H1 (cell line): ENCODE measurements around the gene DNLZ. TPM values are rescaled to one million over a fixed set of nuclear protein-coding genes. Genes with fewer than 3 reads are reported as not detected.

Source experiments
- CTCF ChIA-PET: fragments of 300-600 bp; sonication (Branson Sonifier 250); formaldehyde crosslinking; loops from one replicate; lab custom pipeline; 2021; ENCODE audit not compliant: partially characterized antibody; lab: Charles Lee
- POLR2A ChIA-PET: fragments of 300-600 bp; sonication (Branson Sonifier 250); formaldehyde crosslinking; loops from one replicate; lab custom pipeline; 2021; ENCODE audit warnings: inconsistent platforms; ENCODE audit not compliant: partially characterized antibody; lab: Charles Lee
- DNase-seq, 2 experiments: peaks; one replicate each; pipeline versions ENCODE4 v3.0.0 to v3.0.0-alpha.2; 2010 to 2022; ENCODE audit warnings: low spot score in 2 of 2, low read depth in 1 of 2, mixed read lengths in 1 of 2
- FAIRE-seq: peaks from 2 replicates; lab custom pipeline; 2011; peaks lifted over from hg19 to GRCh38; lab: Jason Lieb, UNC
- H2AFZ ChIP-seq: 2 replicates; pipeline ENCODE4 v1.8.1; 2012; ENCODE audit warnings: low read length, inconsistent platforms
- H2AK5ac ChIP-seq: 2 replicates; pipeline ENCODE4 v1.6.1; 2013; ENCODE audit warnings: low read depth, low read length
- H2BK120ac ChIP-seq: replicated peaks from 2 replicates; pipeline ENCODE3; 2013; ENCODE audit warnings: low read depth, low read length, inconsistent platforms
- H2BK12ac ChIP-seq: 2 replicates; pipeline ENCODE4 v1.6.1; 2013; ENCODE audit warnings: low read depth, low read length
- H2BK15ac ChIP-seq: 2 replicates; pipeline ENCODE4 v1.6.1; 2013; ENCODE audit warnings: low read length
- H2BK20ac ChIP-seq: 2 replicates; pipeline ENCODE4 v1.6.1; 2013; ENCODE audit warnings: low read length
- H2BK5ac ChIP-seq: 2 replicates; pipeline ENCODE4 v1.6.1; 2013; ENCODE audit warnings: low read depth, low read length
- H3K14ac ChIP-seq: 2 replicates; pipeline ENCODE4 v1.6.1; 2013; ENCODE audit warnings: inconsistent platforms; ENCODE audit not compliant: insufficient read length
- H3K18ac ChIP-seq: 2 replicates; pipeline ENCODE4 v1.6.1; 2013; ENCODE audit warnings: low read length; ENCODE audit errors: extremely low read depth
- H3K23ac ChIP-seq: 2 replicates; pipeline ENCODE4 v1.6.1; 2013; ENCODE audit warnings: inconsistent platforms; ENCODE audit not compliant: insufficient read length
- H3K23me2 ChIP-seq: 2 replicates; pipeline ENCODE4 v1.6.1; 2013; ENCODE audit warnings: low read depth, low read length
- H3K27ac ChIP-seq: 2 replicates; pipeline ENCODE4 v1.6.1; 2011; ENCODE audit warnings: low read depth, low read length, inconsistent platforms
- H3K27me3 ChIP-seq, 4 experiments: replicated peaks in 1 of 4; 1 replicate in 1 of 4; 2 replicates in 3 of 4; pipeline versions ENCODE4 v1.6.1 to v1.8.1; 2011 to 2013; ENCODE audit warnings: low read length in 3 of 4, mild to moderate bottlenecking in 3 of 4, inconsistent platforms in 2 of 4, mixed read lengths in 2 of 4, moderate library complexity in 1 of 4; ENCODE audit not compliant: control insufficient read depth in 3 of 4, insufficient read depth in 3 of 4; ENCODE audit errors: extremely low read depth in 1 of 4
- H3K36me3 ChIP-seq, 4 experiments: 2 replicates each; pipeline versions ENCODE4 v1.6.1 to v1.8.1; 2011 to 2013; ENCODE audit warnings: mild to moderate bottlenecking in 4 of 4, low read length in 3 of 4, moderate library complexity in 2 of 4, control low read depth in 1 of 4, inconsistent platforms in 1 of 4; ENCODE audit not compliant: insufficient read depth in 4 of 4, control insufficient read depth in 2 of 4
- H3K4ac ChIP-seq: replicated peaks from 2 replicates; pipeline ENCODE3; 2013; ENCODE audit warnings: low read length, low read depth, mixed read lengths, inconsistent platforms; ENCODE audit not compliant: insufficient read length
- H3K4me1 ChIP-seq, 4 experiments: replicated peaks in 1 of 4; 1 replicate in 1 of 4; 2 replicates in 3 of 4; pipeline versions ENCODE4 v1.6.1 to v1.8.1; 2011 to 2013; ENCODE audit warnings: low read length in 3 of 4, inconsistent platforms in 2 of 4, mixed read lengths in 1 of 4; ENCODE audit not compliant: insufficient read depth in 4 of 4, control insufficient read depth in 3 of 4
- H3K4me2 ChIP-seq, 2 experiments: 2 replicates each; pipeline versions ENCODE4 v1.6.1 to v1.8.1; 2011 to 2013; ENCODE audit warnings: low read depth in 2 of 2, low read length in 2 of 2, control low read depth in 1 of 2, inconsistent platforms in 1 of 2, mild to moderate bottlenecking in 1 of 2; ENCODE audit not compliant: insufficient read depth in 1 of 2
- H3K4me3 ChIP-seq, 4 experiments: fragments of 200-600, 300-600 bp in 1 of 4; sonication (generic), shearing (Covaris generic), sonication (Bioruptor Twin) in 1 of 4; 2 replicates each; pipeline versions ENCODE4 v1.5.1 to v1.8.1; 2011 to 2016; ENCODE audit warnings: low read length in 4 of 4, low read depth in 3 of 4, control low read depth in 2 of 4, inconsistent platforms in 2 of 4, mild to moderate bottlenecking in 2 of 4, mixed read lengths in 1 of 4, moderate library complexity in 1 of 4; ENCODE audit not compliant: insufficient read depth in 2 of 4; ENCODE audit errors: extremely low read depth in 1 of 4
- H3K56ac ChIP-seq: replicated peaks from 2 replicates; pipeline ENCODE3; 2013; ENCODE audit warnings: low read depth, mild to moderate bottlenecking, mixed read lengths, low read length, inconsistent platforms; ENCODE audit not compliant: insufficient read length
- H3K79me1 ChIP-seq: 2 replicates; pipeline ENCODE4 v1.6.1; 2013; ENCODE audit warnings: low read depth, low read length, control low read depth
- H3K79me2 ChIP-seq, 2 experiments: 2 replicates each; pipeline versions ENCODE4 v1.6.1 to v1.8.1; 2012 to 2013; ENCODE audit warnings: low read length in 2 of 2, mild to moderate bottlenecking in 2 of 2, inconsistent platforms in 1 of 2; ENCODE audit not compliant: insufficient read depth in 2 of 2, control insufficient read depth in 1 of 2
- H3K9ac ChIP-seq, 4 experiments: replicated peaks in 1 of 4; 1 replicate in 1 of 4; 2 replicates in 3 of 4; pipeline versions ENCODE4 v1.6.1 to v1.8.1; 2011 to 2013; ENCODE audit warnings: low read depth in 3 of 4, low read length in 3 of 4, control low read depth in 2 of 4, mild to moderate bottlenecking in 2 of 4, moderate library complexity in 2 of 4, inconsistent platforms in 1 of 4; ENCODE audit errors: extremely low read depth in 1 of 4
- H3K9me3 ChIP-seq, 2 experiments: 2 replicates each; pipeline versions ENCODE4 v1.6.1 to v1.8.1; 2012 to 2013; ENCODE audit warnings: mild to moderate bottlenecking in 2 of 2, moderate library complexity in 2 of 2, control low read depth in 1 of 2, inconsistent platforms in 1 of 2, low read depth in 1 of 2, low read length in 1 of 2, mixed read lengths in 1 of 2; ENCODE audit not compliant: insufficient read depth in 2 of 2
- H4K20me1 ChIP-seq, 2 experiments: replicated peaks in 1 of 2; 2 replicates each; pipeline versions ENCODE3 to v1.8.1; 2011 to 2013; ENCODE audit warnings: inconsistent platforms in 2 of 2, low read length in 2 of 2, mild to moderate bottlenecking in 1 of 2; ENCODE audit not compliant: insufficient read depth in 2 of 2, control insufficient read depth in 1 of 2
- H4K5ac ChIP-seq: 2 replicates; pipeline ENCODE4 v1.6.1; 2013; ENCODE audit warnings: low read length, low read depth, mixed read lengths, inconsistent platforms; ENCODE audit not compliant: insufficient read length
- H4K8ac ChIP-seq: 2 replicates; pipeline ENCODE4 v1.8.0; 2013; ENCODE audit warnings: mild to moderate bottlenecking, moderate library complexity, low read length, inconsistent platforms; ENCODE audit not compliant: insufficient read depth; ENCODE audit errors: extremely low read depth
- H4K91ac ChIP-seq: replicated peaks from 2 replicates; pipeline ENCODE3; 2013; ENCODE audit warnings: low read length, mixed read lengths, inconsistent platforms; ENCODE audit not compliant: insufficient read length
- CREB1 ChIP-seq: IDR thresholded peaks from 2 replicates; pipeline ENCODE4 v1.6.1; 2012; ENCODE audit warnings: inconsistent platforms
- EZH2 ChIP-seq: fragments of 200-600 bp; sonication (generic); IDR thresholded peaks from 2 replicates; pipeline ENCODE4 v1.7.1; 2012; ENCODE audit warnings: low read depth, mild to moderate bottlenecking, moderate library complexity, low read length, inconsistent platforms; ENCODE audit not compliant: severe bottlenecking
- HDAC6 ChIP-seq: IDR thresholded peaks from one replicate; pipeline ENCODE4 v1.7.1; 2012; ENCODE audit warnings: low read depth, mild to moderate bottlenecking, inconsistent platforms, low read length, moderate library complexity
- JUND ChIP-seq: IDR thresholded peaks from 2 replicates; pipeline ENCODE4 v1.6.1; 2011; ENCODE audit warnings: mild to moderate bottlenecking, improper control_type of control experiment, low read length
- KDM1A ChIP-seq: fragments of 200-600, 300-600 bp; sonication (generic); IDR thresholded peaks from 2 replicates; pipeline ENCODE4 v1.7.1; 2016; ENCODE audit warnings: mild to moderate bottlenecking, low read length, borderline replicate concordance
- NRF1 ChIP-seq: IDR thresholded peaks from 2 replicates; pipeline ENCODE4 v1.6.1; 2011; ENCODE audit warnings: mild to moderate bottlenecking, low read depth, low read length, improper control_type of control experiment
- RNF2 ChIP-seq: fragments of 200-900, 300-1000 bp; sonication (generic); IDR thresholded peaks from 2 replicates; pipeline ENCODE4 v1.7.1; 2016; ENCODE audit warnings: borderline replicate concordance, low read depth, mild to moderate bottlenecking, antibody characterized with exemption, low read length; ENCODE audit not compliant: poor library complexity, severe bottlenecking; ENCODE audit errors: missing control alignments
- SP1 ChIP-seq: IDR thresholded peaks from 2 replicates; pipeline ENCODE4 v1.6.1; 2011; ENCODE audit warnings: low read depth, low read length
- SP4 ChIP-seq: IDR thresholded peaks from 2 replicates; pipeline ENCODE4 v1.6.1; 2012; ENCODE audit warnings: low read length, inconsistent platforms
- SUZ12 ChIP-seq: fragments of 200-600 bp; sonication (generic); IDR thresholded peaks from 2 replicates; pipeline ENCODE4 v1.6.1; 2012; ENCODE audit warnings: mild to moderate bottlenecking, inconsistent platforms, low read length, moderate library complexity, mixed read lengths
- TAF1 ChIP-seq: IDR thresholded peaks from 2 replicates; pipeline ENCODE4 v1.6.1; 2011; ENCODE audit warnings: mild to moderate bottlenecking, low read depth, low read length
- WGBS, 2 experiments: shearing (Covaris generic) in 1 of 2; methylation state at CpG; one replicate each; pipeline versions ENCODE4 v1.1.6 to v1.1.7; 2013 to 2015; ENCODE audit warnings: low lambda C conversion rate in 2 of 2, mixed read lengths in 2 of 2, inconsistent platforms in 1 of 2, low coverage in 1 of 2, missing lambda C conversion rate in 1 of 2; ENCODE audit not compliant: insufficient replicate concordance in 2 of 2, insufficient coverage in 1 of 2, insufficient read length in 1 of 2; ENCODE audit errors: extremely low coverage in 1 of 2, missing lambda C conversion rate in 1 of 2; 5-methylcytosine and 5-hydroxymethylcytosine counted together
- polyA plus RNA-seq, 7 experiments: library from polyadenylated mRNA; depleted of rRNA in 3 of 7; stranded (reverse) in 5 of 7; unstranded in 2 of 7; fragments of >200 nt in 5 of 7; fragments of 200-250 nt in 2 of 7; gene quantifications; 1 replicate in 5 of 7; 2 replicates in 1 of 7; 4 replicates in 1 of 7; pipeline versions ENCODE4 v1.2.1 to v1.2.3, GENCODE V29; 2011 to 2013; ENCODE audit warnings: missing spikeins in 2 of 7, mixed read lengths in 2 of 7
- total RNA-seq: library from RNA; stranded (reverse); fragmentation: NEBNext Ultra II Directional; extraction: Animal tissue kit (Norgen Biotek cat#: 25700); gene quantifications from 2 replicates; pipeline ENCODE4 v1.2.1, GENCODE V29; 2021

The DNLZ gene
- total and polyA plus RNA-seq, 2 of the 8 experiments (the other 6 are each of a cell fraction or from before 2014, with no cell fraction given) = 11.6 to 17.9 TPM

GRCh38 chr9:136341042-136341655 lies 22.4 kb downstream of the DNLZ start:
- Histone ChIP-seq H2BK15ac (no peak overlapping the region), H2BK120ac (no peak overlapping the region), H2AK5ac (no peak overlapping the region), H3K4ac (no peak overlapping the region), H3K36me3 (peaks cover 0 to 4% (median 0%) of the 10 kb centered on the region in 4 experiments; a peak in 2 of 8 replicates), H3K14ac (no peak overlapping the region), H3K23ac (no peak overlapping the region), H3K4me1 (peaks cover 0 to 12% (median 8%) of the 10 kb centered on the region in 4 experiments; a peak in 6 of 7 replicates), H2BK5ac (no peak overlapping the region), H3K18ac (no peak overlapping the region; the same call in 1 of the 2 replicates), H4K20me1 (no peaks in the 10 kb centered on the region), H4K91ac (no peak overlapping the region), H3K4me3 (no peak overlapping the region), H3K79me1 (no peaks in the 10 kb centered on the region), H3K4me2 (no peak overlapping the region), H2BK20ac (no peak overlapping the region), H4K5ac (no peak overlapping the region), H3K27ac (no peak overlapping the region), H3K56ac (no peak overlapping the region), H2AFZ (no peak overlapping the region), H3K27me3 (no peaks in the 10 kb centered on the region), H4K8ac (no peak overlapping the region; the same call in 1 of the 2 replicates), H2BK12ac (no peak overlapping the region), H3K9ac (no peak overlapping the region), H3K9me3 (no peaks in the 10 kb centered on the region), H3K23me2 (peaks cover 2% of the 10 kb centered on the region; the same call in 1 of the 2 replicates), H3K79me2 (no peaks in the 10 kb centered on the region)
- 95% methylated on average over 13 of the region's 18 CpGs; no CpG with 5 or more reads in 1 of the 2 experiments for WGBS, 2 experiments
- FAIRE-seq (no peak), DNase-seq (no peak)
- no peak for TF ChIP-seq NRF1
- no peak for TF ChIP-seq HDAC6
- TF ChIP-seq JUND = no peak
- TF ChIP-seq SP4 = no peak
- TF ChIP-seq RNF2 = no peak
- no peak for TF ChIP-seq KDM1A
- TF ChIP-seq CREB1 = no peak
- TF ChIP-seq SP1 = no peak
- no peak for TF ChIP-seq SUZ12
- TF ChIP-seq EZH2 = no peak
- TF ChIP-seq TAF1 = no peak
- POLR2A ChIA-PET = interaction anchor here (8.0 kb wide), 1 partner anchor 20 kb away, joined by 137 read pairs; the partner anchor contains the start of gene DNLZ
- CTCF ChIA-PET = interaction anchor here (1.3 kb wide), 1 partner anchor 28 kb away, joined by 3 read pairs; no protein-coding TSS in a partner anchor
